ENCODE data around the gene EEFSEC. TPM values are rescaled to one million over a fixed set of nuclear protein-coding genes. Genes with fewer than 3 reads are reported as not detected.

Gene EEFSEC
- total and polyA plus RNA-seq, 8 donors, result 5.9 to 9.8 (median 7.4) TPM

GRCh38 chr3:128271536-128272332, 118.5 kb downstream of the EEFSEC start:
- FAIRE-seq (no peak), ATAC-seq (peak in 1 of 4 donors; percentile 8), DNase-seq (no peak)
- Histone ChIP-seq H3K36me3 (no peaks in the 10 kb centered on the region), H3K4me3 (no peak overlapping the region), H3K4me1 (no peaks in the 10 kb centered on the region), H3K27me3 (no peaks in the 10 kb centered on the region), H3K27ac (no peak overlapping the region), H3K9me3 (no peaks in the 10 kb centered on the region)
- WGBS, 2 donors, result 79 to 84% methylated on average over 11 of the region's 11 CpGs
- TF ChIP-seq CTCF (IDR thresholded peaks at IDR 0.05), result no peak
- intact Hi-C loops (cut with DNase I), result no loop called here

- FAIRE-seq (no peak), ATAC-seq (no peak), DNase-seq (no peak)
- intact Hi-C loops (cut with DNase I), result no loop called here
- H3K36me3 ChIP-seq, result no peaks in the 10 kb centered on the region
- H3K27me3 ChIP-seq, result no peaks in the 10 kb centered on the region
- H3K4me3 ChIP-seq, result no peak overlapping the region
- no peak for TF ChIP-seq CTCF (IDR thresholded peaks at IDR 0.05)
- H3K9me3 ChIP-seq, result no peaks in the 10 kb centered on the region
- no peaks in the 10 kb centered on the region for H3K4me1 ChIP-seq
- no peak overlapping the region for H3K27ac ChIP-seq
- WGBS, 2 donors, result 75 to 99% methylated on average over 5 of the region's 5 CpGs
These were observed 120.0 kb downstream of the EEFSEC start for GRCh38 chr3:128273109-128273840.

DNA sequence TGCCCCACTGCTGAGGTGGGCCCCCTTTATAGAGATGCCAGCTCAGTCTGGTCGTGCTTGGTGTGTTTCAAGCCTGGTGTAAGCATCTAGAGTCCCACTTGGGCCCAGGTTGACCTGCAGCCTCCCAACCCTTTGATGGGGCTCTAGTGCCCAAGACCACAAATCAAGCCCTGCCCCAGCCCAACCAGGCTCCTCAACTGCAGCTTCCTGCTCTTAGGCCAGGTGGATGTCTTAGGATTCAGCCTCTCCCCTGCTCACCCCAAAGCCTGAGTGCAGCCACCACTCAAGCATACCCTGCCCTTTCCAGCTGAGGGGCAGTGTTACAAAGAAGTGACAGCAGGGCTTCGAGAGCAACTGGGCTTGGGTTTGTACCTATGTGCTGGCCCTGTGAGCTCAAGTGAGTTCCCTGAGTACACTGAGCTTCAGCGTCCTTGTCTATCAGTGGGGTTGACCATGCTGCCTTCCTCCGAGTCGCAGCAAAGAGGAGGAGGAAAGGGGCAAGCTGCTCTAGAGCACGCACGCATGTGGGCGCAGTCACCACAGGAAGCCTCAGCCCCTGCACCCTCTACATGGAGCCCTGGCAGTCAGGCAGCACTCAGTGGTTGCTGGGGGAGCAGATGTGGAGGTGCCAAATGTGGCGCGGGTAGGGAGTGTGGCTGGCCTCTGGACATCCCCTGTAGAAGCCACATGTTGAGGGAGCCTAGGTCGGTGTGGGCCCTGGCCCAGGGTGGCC, 120.7 kb downstream of the EEFSEC start:
- FAIRE-seq (no peak), DNase-seq (no peak), ATAC-seq (no peak)
- no peak for TF ChIP-seq CTCF (IDR thresholded peaks at IDR 0.05)
- Histone ChIP-seq H3K27ac (no peak overlapping the region), H3K36me3 (no peaks in the 10 kb centered on the region), H3K9me3 (no peaks in the 10 kb centered on the region), H3K27me3 (no peaks in the 10 kb centered on the region), H3K4me3 (no peak overlapping the region), H3K4me1 (no peaks in the 10 kb centered on the region)
- intact Hi-C loops (cut with DNase I), result no loop called here
- WGBS, 2 donors, result 86 to 97% methylated on average over 11 of the region's 11 CpGs

GRCh38 chr3:128274837-128275236, 121.6 kb downstream of the EEFSEC start:
- DNase-seq, result no peak
- Histone ChIP-seq H3K4me1 (no peaks in the 10 kb centered on the region), H3K27me3 (no peaks in the 10 kb centered on the region), H3K9me3 (no peaks in the 10 kb centered on the region), H3K4me3 (no peak overlapping the region), H3K36me3 (no peaks in the 10 kb centered on the region), H3K27ac (no peak overlapping the region)
- WGBS, 2 donors, result 95 to 97% methylated on average over 7 of the region's 7 CpGs
- FAIRE-seq, result no peak
- intact Hi-C loops (cut with DNase I), result no loop called here
- no peak for ATAC-seq
- TF ChIP-seq CTCF (IDR thresholded peaks at IDR 0.05), result no peak

Data from pancreas (tissue), 10 donors.